WTC11 (cell line): ENCODE measurements around the gene SMIM29. TPM values are rescaled to one million over a fixed set of nuclear protein-coding genes. Genes with fewer than 3 reads are reported as not detected.

Experiments used
- ATF3 ChIP-seq: sonication (generic); formaldehyde crosslinking; conservative IDR thresholded peaks from 2 replicates; pipeline ENCODE4 v1.8.1; 2022; ENCODE audit warnings: mild to moderate bottlenecking, missing genetic modification reagents
- CREB1 ChIP-seq: sonication (generic); formaldehyde crosslinking; IDR thresholded peaks from 2 replicates; pipeline ENCODE4 v1.8.0; 2023; ENCODE audit warnings: mild to moderate bottlenecking, missing genetic modification reagents
- E2F5 ChIP-seq: sonication (generic); formaldehyde crosslinking; IDR thresholded peaks from 2 replicates; pipeline ENCODE4 v1.8.1; 2022; ENCODE audit warnings: mild to moderate bottlenecking, moderate library complexity, missing genetic modification reagents
- ELF4 ChIP-seq: sonication (generic); formaldehyde crosslinking; IDR thresholded peaks from 2 replicates; pipeline ENCODE4 v1.8.1; 2022; ENCODE audit warnings: low read depth, mild to moderate bottlenecking, moderate library complexity, missing genetic modification reagents
- EMX1 ChIP-seq: fragments of 250-450 bp; sonication (Bioruptor Pico); IDR thresholded peaks from 2 replicates; pipeline ENCODE4 v1.8.0; 2021; ENCODE audit warnings: mild to moderate bottlenecking
- ESRRA ChIP-seq: sonication (generic); formaldehyde crosslinking; IDR thresholded peaks from 2 replicates; pipeline ENCODE4 v1.8.1; 2022; ENCODE audit warnings: mild to moderate bottlenecking, missing genetic modification reagents, borderline replicate concordance
- ETV6 ChIP-seq: sonication (generic); formaldehyde crosslinking; IDR thresholded peaks from 2 replicates; pipeline ENCODE4 v1.8.1; 2022; ENCODE audit warnings: mild to moderate bottlenecking, missing genetic modification reagents
- FOXP4 ChIP-seq: sonication (generic); formaldehyde crosslinking; IDR thresholded peaks from 2 replicates; pipeline ENCODE4 v1.8.0; 2022; ENCODE audit warnings: mild to moderate bottlenecking, missing genetic modification reagents
- ZNF263 ChIP-seq: sonication (generic); formaldehyde crosslinking; IDR thresholded peaks from 2 replicates; pipeline ENCODE4 v1.8.1; 2022; ENCODE audit warnings: low read depth, mild to moderate bottlenecking, moderate library complexity, missing genetic modification reagents
- total RNA-seq: library from RNA; stranded (reverse); gene quantifications from 3 replicates; pipeline ENCODE4 v1.2.3, GENCODE V29; 2021
- TF ChIP-seq, protein P1 (sequence below): fragments of 200-600 bp; IDR thresholded peaks from 2 replicates; pipeline ENCODE4 v1.8.0; 2022; ENCODE audit warnings: antibody characterized with exemption
- TF ChIP-seq, protein P2 (sequence below): sonication (generic); formaldehyde crosslinking; IDR thresholded peaks from 2 replicates; pipeline ENCODE4 v1.8.1; 2023; ENCODE audit warnings: mild to moderate bottlenecking, missing genetic modification reagents
- TF ChIP-seq, protein P3 (sequence below): sonication (generic); formaldehyde crosslinking; IDR thresholded peaks from 2 replicates; pipeline ENCODE4 v1.8.1; 2023; ENCODE audit warnings: mild to moderate bottlenecking, missing genetic modification reagents, moderate library complexity
- TF ChIP-seq, protein P4 (sequence below): sonication (generic); formaldehyde crosslinking; IDR thresholded peaks from 2 replicates; pipeline ENCODE4 v1.8.1; 2023; ENCODE audit warnings: mild to moderate bottlenecking, missing genetic modification reagents, moderate library complexity
- TF ChIP-seq, protein P5 (sequence below): sonication (generic); formaldehyde crosslinking; IDR thresholded peaks from 2 replicates; pipeline ENCODE4 v1.8.1; 2023; ENCODE audit warnings: mild to moderate bottlenecking, moderate library complexity, missing genetic modification reagents

The SMIM29 gene
- total RNA-seq, 1 experiment from 2014 or later = 11.7 TPM

DNA sequence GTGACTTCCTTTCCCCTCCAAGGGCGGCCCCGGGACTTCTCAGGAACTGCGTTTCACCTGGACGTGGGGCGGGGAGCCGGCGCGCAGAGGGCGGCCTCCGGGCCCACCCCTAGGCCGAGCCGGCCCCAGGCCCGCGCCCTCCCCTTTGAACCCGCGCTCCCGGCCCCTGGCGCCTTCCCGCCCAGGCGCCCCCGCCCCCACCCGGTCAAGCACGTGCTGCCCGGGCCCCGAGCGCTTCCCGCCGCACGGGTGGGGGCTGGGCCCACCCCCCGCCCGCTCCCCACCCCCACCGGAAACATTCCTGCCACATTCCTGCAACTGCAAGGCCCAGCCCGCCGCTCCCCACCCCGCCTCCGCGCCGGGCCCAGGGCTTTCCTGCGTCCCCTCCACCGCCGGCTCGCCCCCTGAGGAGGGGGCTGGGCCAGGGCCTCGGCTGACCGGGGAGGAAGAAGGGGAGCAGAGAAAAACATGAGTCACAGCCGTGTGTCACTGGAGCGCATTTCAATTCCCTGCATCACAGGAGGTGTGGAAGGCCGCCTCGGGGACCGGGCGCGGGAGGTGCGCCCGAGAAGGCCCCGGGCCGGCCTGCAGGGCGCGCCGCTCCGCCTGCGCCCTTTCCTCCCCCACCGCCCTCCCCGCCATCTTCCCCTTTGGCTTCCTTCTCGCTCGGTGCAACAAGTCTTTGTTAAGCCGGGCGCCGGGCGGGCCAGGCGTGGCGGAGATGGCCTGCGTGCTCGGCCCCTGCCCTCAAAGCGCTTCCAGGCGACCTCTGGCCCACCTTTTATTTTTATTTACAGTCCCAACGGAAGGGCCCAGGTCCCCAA is 13.3 kb downstream of the SMIM29 start (continued):
- peak; percentile 43; the same call in 1 of the 2 replicates for TF ChIP-seq ETV6 (CRISPR knock-in tag)
- TF ChIP-seq ATF3 (CRISPR knock-in tag) = no peak
- no peak for TF ChIP-seq ELF4
- TF ChIP-seq, protein P1, sequence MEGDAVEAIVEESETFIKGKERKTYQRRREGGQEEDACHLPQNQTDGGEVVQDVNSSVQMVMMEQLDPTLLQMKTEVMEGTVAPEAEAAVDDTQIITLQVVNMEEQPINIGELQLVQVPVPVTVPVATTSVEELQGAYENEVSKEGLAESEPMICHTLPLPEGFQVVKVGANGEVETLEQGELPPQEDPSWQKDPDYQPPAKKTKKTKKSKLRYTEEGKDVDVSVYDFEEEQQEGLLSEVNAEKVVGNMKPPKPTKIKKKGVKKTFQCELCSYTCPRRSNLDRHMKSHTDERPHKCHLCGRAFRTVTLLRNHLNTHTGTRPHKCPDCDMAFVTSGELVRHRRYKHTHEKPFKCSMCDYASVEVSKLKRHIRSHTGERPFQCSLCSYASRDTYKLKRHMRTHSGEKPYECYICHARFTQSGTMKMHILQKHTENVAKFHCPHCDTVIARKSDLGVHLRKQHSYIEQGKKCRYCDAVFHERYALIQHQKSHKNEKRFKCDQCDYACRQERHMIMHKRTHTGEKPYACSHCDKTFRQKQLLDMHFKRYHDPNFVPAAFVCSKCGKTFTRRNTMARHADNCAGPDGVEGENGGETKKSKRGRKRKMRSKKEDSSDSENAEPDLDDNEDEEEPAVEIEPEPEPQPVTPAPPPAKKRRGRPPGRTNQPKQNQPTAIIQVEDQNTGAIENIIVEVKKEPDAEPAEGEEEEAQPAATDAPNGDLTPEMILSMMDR = no peak
- TF ChIP-seq, protein P2, sequence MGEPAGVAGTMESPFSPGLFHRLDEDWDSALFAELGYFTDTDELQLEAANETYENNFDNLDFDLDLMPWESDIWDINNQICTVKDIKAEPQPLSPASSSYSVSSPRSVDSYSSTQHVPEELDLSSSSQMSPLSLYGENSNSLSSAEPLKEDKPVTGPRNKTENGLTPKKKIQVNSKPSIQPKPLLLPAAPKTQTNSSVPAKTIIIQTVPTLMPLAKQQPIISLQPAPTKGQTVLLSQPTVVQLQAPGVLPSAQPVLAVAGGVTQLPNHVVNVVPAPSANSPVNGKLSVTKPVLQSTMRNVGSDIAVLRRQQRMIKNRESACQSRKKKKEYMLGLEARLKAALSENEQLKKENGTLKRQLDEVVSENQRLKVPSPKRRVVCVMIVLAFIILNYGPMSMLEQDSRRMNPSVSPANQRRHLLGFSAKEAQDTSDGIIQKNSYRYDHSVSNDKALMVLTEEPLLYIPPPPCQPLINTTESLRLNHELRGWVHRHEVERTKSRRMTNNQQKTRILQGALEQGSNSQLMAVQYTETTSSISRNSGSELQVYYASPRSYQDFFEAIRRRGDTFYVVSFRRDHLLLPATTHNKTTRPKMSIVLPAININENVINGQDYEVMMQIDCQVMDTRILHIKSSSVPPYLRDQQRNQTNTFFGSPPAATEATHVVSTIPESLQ = no peak
- TF ChIP-seq FOXP4 (CRISPR knock-in tag) = no peak; the same call in 1 of the 2 replicates
- peak; percentile 95 for TF ChIP-seq E2F5 (CRISPR knock-in tag)
- TF ChIP-seq, protein P3, sequence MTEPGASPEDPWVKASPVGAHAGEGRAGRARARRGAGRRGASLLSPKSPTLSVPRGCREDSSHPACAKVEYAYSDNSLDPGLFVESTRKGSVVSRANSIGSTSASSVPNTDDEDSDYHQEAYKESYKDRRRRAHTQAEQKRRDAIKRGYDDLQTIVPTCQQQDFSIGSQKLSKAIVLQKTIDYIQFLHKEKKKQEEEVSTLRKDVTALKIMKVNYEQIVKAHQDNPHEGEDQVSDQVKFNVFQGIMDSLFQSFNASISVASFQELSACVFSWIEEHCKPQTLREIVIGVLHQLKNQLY = no peak
- TF ChIP-seq, protein P4, sequence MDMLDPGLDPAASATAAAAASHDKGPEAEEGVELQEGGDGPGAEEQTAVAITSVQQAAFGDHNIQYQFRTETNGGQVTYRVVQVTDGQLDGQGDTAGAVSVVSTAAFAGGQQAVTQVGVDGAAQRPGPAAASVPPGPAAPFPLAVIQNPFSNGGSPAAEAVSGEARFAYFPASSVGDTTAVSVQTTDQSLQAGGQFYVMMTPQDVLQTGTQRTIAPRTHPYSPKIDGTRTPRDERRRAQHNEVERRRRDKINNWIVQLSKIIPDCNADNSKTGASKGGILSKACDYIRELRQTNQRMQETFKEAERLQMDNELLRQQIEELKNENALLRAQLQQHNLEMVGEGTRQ (CRISPR knock-in tag) = peak; percentile 63
- TF ChIP-seq CREB1 (CRISPR knock-in tag) = 0 out of 2 replicates have a peak, but pooled peaks have one; percentile 71
- TF ChIP-seq ZNF263 = no peak
- TF ChIP-seq ESRRA (CRISPR knock-in tag) = no peak
- TF ChIP-seq EMX1 (CRISPR knock-in tag) = peak; percentile 93
- TF ChIP-seq, protein P5, sequence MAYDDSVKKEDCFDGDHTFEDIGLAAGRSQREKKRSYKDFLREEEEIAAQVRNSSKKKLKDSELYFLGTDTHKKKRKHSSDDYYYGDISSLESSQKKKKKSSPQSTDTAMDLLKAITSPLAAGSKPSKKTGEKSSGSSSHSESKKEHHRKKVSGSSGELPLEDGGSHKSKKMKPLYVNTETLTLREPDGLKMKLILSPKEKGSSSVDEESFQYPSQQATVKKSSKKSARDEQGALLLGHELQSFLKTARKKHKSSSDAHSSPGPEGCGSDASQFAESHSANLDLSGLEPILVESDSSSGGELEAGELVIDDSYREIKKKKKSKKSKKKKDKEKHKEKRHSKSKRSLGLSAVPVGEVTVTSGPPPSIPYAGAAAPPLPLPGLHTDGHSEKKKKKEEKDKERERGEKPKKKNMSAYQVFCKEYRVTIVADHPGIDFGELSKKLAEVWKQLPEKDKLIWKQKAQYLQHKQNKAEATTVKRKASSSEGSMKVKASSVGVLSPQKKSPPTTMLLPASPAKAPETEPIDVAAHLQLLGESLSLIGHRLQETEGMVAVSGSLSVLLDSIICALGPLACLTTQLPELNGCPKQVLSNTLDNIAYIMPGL = peak; percentile 9; the same call in 1 of the 2 replicates
